ENCODE measurements around the gene VWA8.

- TF ChIP-seq CTCF (conservative IDR thresholded peaks at IDR 0.05; ENCODE audit: low read depth in 2 of 2), result no peak
- no peak for TF ChIP-seq JUNB (IDR thresholded peaks at IDR 0.05; ENCODE audit: unreplicated experiment)
- no peak for TF ChIP-seq POLR2AphosphoS5 (IDR thresholded peaks at IDR 0.05; ENCODE audit: low read depth)
- no peak for TF ChIP-seq REST (IDR thresholded peaks at IDR 0.05; ENCODE audit: unreplicated experiment)
Measured at GRCh38 chr13:41762796-41763195, 198.1 kb downstream of the VWA8 start.

All from GM23338 (cell line).